ENCODE measurements around the gene PEX19. TPM values are rescaled to one million over a fixed set of nuclear protein-coding genes. Genes with fewer than 3 reads are reported as not detected.

Gene PEX19
- polyA plus RNA-seq, 1 donor from 2014 or later: 51.6 TPM

DNA sequence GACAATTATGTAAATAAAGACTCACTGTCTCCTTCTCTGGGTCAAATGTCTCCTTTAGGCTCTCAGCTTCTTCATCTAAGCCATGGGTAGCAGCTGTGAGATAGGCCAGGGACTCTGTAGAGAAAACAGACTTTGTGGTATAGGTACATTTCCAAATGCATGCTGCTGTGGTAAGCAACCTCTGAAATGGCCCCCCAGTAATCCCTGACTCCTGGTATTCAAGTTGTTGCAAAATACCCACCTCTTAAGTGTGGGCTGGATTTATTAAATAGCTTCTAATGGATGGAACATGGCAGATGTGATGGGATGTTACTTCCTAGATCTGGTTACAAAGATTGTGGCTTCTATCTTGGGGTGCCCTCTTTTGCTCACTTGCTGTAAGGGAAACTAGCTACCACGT lies 11.1 kb upstream of the PEX19 start:
- no peaks in the 10 kb centered on the region for H4K20me1 ChIP-seq (ENCODE audit: insufficient read depth)
- TF ChIP-seq SMC3 (conservative IDR thresholded peaks at IDR 0.05; ENCODE audit: poor library complexity) (no peak), POLR2AphosphoS5 (IDR thresholded peaks at IDR 0.05) (no peak), TAF1 (IDR thresholded peaks at IDR 0.05; ENCODE audit: low read depth) (no peak), MXI1 (conservative IDR thresholded peaks at IDR 0.05; ENCODE audit: poor library complexity, severe bottlenecking) (no peak), EZH2 (IDR thresholded peaks at IDR 0.05; ENCODE audit: borderline replicate concordance, insufficient read depth, low read length, poor library complexity, severe bottlenecking) (no peak), EP300 (conservative IDR thresholded peaks at IDR 0.05; ENCODE audit: poor library complexity, severe bottlenecking) (no peak), RAD21 (conservative IDR thresholded peaks at IDR 0.05) (no peak)
- TF ChIP-seq, protein P1, sequence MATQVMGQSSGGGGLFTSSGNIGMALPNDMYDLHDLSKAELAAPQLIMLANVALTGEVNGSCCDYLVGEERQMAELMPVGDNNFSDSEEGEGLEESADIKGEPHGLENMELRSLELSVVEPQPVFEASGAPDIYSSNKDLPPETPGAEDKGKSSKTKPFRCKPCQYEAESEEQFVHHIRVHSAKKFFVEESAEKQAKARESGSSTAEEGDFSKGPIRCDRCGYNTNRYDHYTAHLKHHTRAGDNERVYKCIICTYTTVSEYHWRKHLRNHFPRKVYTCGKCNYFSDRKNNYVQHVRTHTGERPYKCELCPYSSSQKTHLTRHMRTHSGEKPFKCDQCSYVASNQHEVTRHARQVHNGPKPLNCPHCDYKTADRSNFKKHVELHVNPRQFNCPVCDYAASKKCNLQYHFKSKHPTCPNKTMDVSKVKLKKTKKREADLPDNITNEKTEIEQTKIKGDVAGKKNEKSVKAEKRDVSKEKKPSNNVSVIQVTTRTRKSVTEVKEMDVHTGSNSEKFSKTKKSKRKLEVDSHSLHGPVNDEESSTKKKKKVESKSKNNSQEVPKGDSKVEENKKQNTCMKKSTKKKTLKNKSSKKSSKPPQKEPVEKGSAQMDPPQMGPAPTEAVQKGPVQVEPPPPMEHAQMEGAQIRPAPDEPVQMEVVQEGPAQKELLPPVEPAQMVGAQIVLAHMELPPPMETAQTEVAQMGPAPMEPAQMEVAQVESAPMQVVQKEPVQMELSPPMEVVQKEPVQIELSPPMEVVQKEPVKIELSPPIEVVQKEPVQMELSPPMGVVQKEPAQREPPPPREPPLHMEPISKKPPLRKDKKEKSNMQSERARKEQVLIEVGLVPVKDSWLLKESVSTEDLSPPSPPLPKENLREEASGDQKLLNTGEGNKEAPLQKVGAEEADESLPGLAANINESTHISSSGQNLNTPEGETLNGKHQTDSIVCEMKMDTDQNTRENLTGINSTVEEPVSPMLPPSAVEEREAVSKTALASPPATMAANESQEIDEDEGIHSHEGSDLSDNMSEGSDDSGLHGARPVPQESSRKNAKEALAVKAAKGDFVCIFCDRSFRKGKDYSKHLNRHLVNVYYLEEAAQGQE (IDR thresholded peaks at IDR 0.05; ENCODE audit: borderline replicate concordance): no peak
- TF ChIP-seq, protein P2, sequence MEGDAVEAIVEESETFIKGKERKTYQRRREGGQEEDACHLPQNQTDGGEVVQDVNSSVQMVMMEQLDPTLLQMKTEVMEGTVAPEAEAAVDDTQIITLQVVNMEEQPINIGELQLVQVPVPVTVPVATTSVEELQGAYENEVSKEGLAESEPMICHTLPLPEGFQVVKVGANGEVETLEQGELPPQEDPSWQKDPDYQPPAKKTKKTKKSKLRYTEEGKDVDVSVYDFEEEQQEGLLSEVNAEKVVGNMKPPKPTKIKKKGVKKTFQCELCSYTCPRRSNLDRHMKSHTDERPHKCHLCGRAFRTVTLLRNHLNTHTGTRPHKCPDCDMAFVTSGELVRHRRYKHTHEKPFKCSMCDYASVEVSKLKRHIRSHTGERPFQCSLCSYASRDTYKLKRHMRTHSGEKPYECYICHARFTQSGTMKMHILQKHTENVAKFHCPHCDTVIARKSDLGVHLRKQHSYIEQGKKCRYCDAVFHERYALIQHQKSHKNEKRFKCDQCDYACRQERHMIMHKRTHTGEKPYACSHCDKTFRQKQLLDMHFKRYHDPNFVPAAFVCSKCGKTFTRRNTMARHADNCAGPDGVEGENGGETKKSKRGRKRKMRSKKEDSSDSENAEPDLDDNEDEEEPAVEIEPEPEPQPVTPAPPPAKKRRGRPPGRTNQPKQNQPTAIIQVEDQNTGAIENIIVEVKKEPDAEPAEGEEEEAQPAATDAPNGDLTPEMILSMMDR (IDR thresholded peaks at IDR 0.05; ENCODE audit: poor library complexity, severe bottlenecking): no peak
- no peak overlapping the region for H3K4me2 ChIP-seq (ENCODE audit: low read length)
- H3F3A ChIP-seq (ENCODE audit: insufficient read depth, low read length, poor library complexity, severe bottlenecking): no peaks in the 10 kb centered on the region
- no peak overlapping the region for H3K4me3 ChIP-seq (ENCODE audit: low read length)
- H2AFZ ChIP-seq (ENCODE audit: low read depth, low read length): no peak overlapping the region
- H3K9me2 ChIP-seq (ENCODE audit: insufficient read depth, low read length): no peaks in the 10 kb centered on the region
- H3K9me3 ChIP-seq (ENCODE audit: low read length): no peaks in the 10 kb centered on the region
- no peak overlapping the region for H3K27ac ChIP-seq (ENCODE audit: low read length)
- peaks cover 21% of the 10 kb centered on the region for H3K36me3 ChIP-seq (ENCODE audit: insufficient read depth, low read length)
- no peaks in the 10 kb centered on the region for H3K27me3 ChIP-seq (ENCODE audit: insufficient read depth, low read depth, low read length)
- no peaks in the 10 kb centered on the region for H3K79me2 ChIP-seq (replicated peaks; ENCODE audit: insufficient read depth, low read length)
- no peak overlapping the region for H3K9ac ChIP-seq (ENCODE audit: low read length)

DNA sequence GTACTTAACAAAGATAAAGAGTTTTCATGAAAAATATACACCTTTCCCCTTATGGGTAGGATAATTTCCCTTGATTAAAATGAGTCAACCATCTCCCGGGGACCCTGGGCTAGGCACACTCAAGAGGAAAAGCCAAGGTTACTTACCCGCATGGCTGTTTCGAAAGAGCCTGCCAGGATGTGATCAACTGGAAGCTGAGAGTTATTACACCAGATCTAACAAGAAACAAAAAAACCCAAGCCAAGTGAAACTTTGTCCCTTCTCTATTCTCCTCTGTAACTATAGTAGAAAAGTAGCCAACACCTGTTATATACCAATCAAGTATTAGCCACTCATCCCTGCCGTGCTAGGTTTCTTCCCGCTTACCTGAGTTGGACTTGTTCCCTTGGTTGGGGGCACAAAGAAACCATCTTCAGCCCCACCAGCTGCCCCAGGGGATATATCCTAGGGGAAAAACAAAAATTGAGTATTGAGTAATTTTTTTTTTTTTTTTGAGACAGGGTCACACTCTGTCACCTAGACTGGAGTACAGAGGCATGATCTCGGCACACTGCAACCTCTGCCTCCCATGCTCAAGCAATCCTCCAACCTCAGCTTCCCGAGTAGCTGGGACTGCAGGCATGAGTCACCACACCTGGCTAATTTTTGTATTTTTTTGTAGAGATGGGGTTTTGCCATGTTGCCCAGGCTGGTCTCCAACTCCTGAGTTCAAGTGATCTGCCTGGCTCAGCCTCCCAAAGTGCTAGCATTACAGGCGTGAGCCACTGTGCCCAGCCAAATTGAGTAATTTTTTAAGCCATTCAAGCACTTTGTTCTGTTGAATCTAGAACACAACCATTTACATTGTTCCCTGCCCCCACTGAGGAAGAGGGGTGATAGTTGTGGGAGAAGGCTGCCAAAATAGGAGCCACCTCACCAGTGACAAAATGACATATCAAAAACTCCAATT lies 8.4 kb upstream of the PEX19 start:
- Histone ChIP-seq H3K79me2 (replicated peaks; ENCODE audit: insufficient read depth, low read length) (no peaks in the 10 kb centered on the region), H2AFZ (ENCODE audit: low read depth, low read length) (no peak overlapping the region), H3K4me3 (ENCODE audit: low read length) (no peak overlapping the region), H3K9me2 (ENCODE audit: insufficient read depth, low read length) (no peaks in the 10 kb centered on the region), H3K9ac (ENCODE audit: low read length) (no peak overlapping the region), H3K9me3 (ENCODE audit: low read length) (no peaks in the 10 kb centered on the region), H3K27me3 (ENCODE audit: insufficient read depth, low read depth, low read length) (no peaks in the 10 kb centered on the region), H3K27ac (ENCODE audit: low read length) (no peak overlapping the region), H4K20me1 (ENCODE audit: insufficient read depth) (no peaks in the 10 kb centered on the region), H3K4me2 (ENCODE audit: low read length) (no peak overlapping the region), H3F3A (ENCODE audit: insufficient read depth, low read length, poor library complexity, severe bottlenecking) (no peaks in the 10 kb centered on the region), H3K36me3 (ENCODE audit: insufficient read depth, low read length) (peaks cover 24% of the 10 kb centered on the region)
- TF ChIP-seq POLR2AphosphoS5 (IDR thresholded peaks at IDR 0.05) (no peak), SMC3 (conservative IDR thresholded peaks at IDR 0.05; ENCODE audit: poor library complexity) (no peak), EP300 (conservative IDR thresholded peaks at IDR 0.05; ENCODE audit: poor library complexity, severe bottlenecking) (no peak), RAD21 (conservative IDR thresholded peaks at IDR 0.05) (no peak), EZH2 (IDR thresholded peaks at IDR 0.05; ENCODE audit: borderline replicate concordance, insufficient read depth, low read length, poor library complexity, severe bottlenecking) (no peak)
- TF ChIP-seq, protein P1 (IDR thresholded peaks at IDR 0.05; ENCODE audit: borderline replicate concordance): no peak

All from neural cell (in vitro differentiated cells).